MCF 10A (cell line): Measurements from ENCODE around the gene GALNT1. TPM values are rescaled to one million over a fixed set of nuclear protein-coding genes. Genes with fewer than 3 reads are reported as not detected.

ENCODE experiments used
- BruUV-seq: library from RNA; stranded (reverse); fragments of 400-500 nt; replicated peaks from 2 replicates; lab custom pipeline; 2021; lab: Mats Ljungman, UMichigan
- CTCF ChIA-PET: fragments of 300-600 bp; sonication (Branson Sonifier 250); formaldehyde crosslinking; extraction: SDS; loops from one replicate; lab custom pipeline; 2021; ENCODE audit warnings: antibody characterized with exemption, inconsistent platforms; lab: Yijun Ruan, JAX
- POLR2A ChIA-PET: fragments of 300-600, 350-650 bp; sonication (Branson Sonifier 250); formaldehyde crosslinking; extraction: SDS; loops from one replicate; lab custom pipeline; 2020; ENCODE audit warnings: antibody characterized with exemption, inconsistent platforms; lab: Yijun Ruan, JAX
- DNase-seq: peaks from one replicate; pipeline ENCODE4 v3.0.0-alpha.2; 2018; ENCODE audit not compliant: unreplicated experiment
- H3K27ac Mint-ChIP-seq: one replicate; pipeline ENCODE4 v1.8.0; 2022; ENCODE audit warnings: mild to moderate bottlenecking, low read depth, mixed read lengths; ENCODE audit not compliant: unreplicated experiment
- H3K27me3 Mint-ChIP-seq: one replicate; pipeline ENCODE4 v1.8.0; 2022; ENCODE audit warnings: mixed read lengths; ENCODE audit not compliant: insufficient read depth, unreplicated experiment
- H3K36me3 Mint-ChIP-seq: one replicate; pipeline ENCODE4 v1.8.0; 2022; ENCODE audit warnings: mild to moderate bottlenecking, moderate library complexity, mixed read lengths; ENCODE audit not compliant: insufficient read depth, unreplicated experiment
- H3K4me1 Mint-ChIP-seq: one replicate; pipeline ENCODE4 v1.8.0; 2022; ENCODE audit warnings: mixed read lengths; ENCODE audit not compliant: insufficient read depth, unreplicated experiment
- H3K4me3 Mint-ChIP-seq: one replicate; pipeline ENCODE4 v1.8.0; 2022; ENCODE audit warnings: mild to moderate bottlenecking, moderate library complexity, mixed read lengths; ENCODE audit not compliant: unreplicated experiment
- H3K9me3 Mint-ChIP-seq: one replicate; pipeline ENCODE4 v1.8.0; 2022; ENCODE audit warnings: mixed read lengths; ENCODE audit not compliant: unreplicated experiment
- intact Hi-C: fragments of 100-400 bp; cut with micrococcal nuclease; formaldehyde crosslinking; loops from 2 replicates; pipeline ENCODE4 v1.14.1; 2022
- total RNA-seq: library from RNA; stranded (reverse); gene quantifications from 2 replicates; pipeline ENCODE4 v1.2.3, GENCODE V29; 2022
- TF ChIP-seq, protein P1 (sequence below): fragments of 200-600 bp; IDR thresholded peaks from one replicate; pipeline ENCODE4 v1.8.0; 2022; ENCODE audit warnings: antibody characterized with exemption, mild to moderate bottlenecking; ENCODE audit not compliant: unreplicated experiment

Gene GALNT1
- total RNA-seq, 1 experiment from 2014 or later, result 71.0 TPM

DNA sequence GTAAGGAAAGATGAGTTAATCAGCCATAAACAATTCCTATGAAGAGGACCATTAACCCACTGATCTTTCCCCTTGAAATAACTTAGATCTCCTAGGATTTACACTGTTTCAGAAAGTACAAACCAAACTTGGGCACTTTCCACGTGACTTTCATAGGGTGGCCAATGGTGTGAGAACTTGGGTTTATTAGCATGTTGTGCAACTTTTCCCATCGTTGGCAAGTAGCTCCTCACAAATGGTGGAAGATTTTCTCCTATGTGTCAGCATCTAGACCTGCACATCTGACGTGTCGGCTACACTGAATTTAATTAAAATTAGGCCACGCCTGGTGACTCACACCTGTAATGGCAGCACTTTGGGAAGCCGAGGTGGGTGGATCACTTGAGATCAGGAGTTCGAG, 116.3 kb downstream of the GALNT1 start:
- no peak overlapping the region for H3K27ac Mint-ChIP-seq
- DNase-seq, result peak; percentile 13
- CTCF ChIA-PET, result interaction anchor here (0.6 kb wide), 1 partner anchor 161 kb away, joined by 5 read pairs; no protein-coding TSS in a partner anchor

DNA sequence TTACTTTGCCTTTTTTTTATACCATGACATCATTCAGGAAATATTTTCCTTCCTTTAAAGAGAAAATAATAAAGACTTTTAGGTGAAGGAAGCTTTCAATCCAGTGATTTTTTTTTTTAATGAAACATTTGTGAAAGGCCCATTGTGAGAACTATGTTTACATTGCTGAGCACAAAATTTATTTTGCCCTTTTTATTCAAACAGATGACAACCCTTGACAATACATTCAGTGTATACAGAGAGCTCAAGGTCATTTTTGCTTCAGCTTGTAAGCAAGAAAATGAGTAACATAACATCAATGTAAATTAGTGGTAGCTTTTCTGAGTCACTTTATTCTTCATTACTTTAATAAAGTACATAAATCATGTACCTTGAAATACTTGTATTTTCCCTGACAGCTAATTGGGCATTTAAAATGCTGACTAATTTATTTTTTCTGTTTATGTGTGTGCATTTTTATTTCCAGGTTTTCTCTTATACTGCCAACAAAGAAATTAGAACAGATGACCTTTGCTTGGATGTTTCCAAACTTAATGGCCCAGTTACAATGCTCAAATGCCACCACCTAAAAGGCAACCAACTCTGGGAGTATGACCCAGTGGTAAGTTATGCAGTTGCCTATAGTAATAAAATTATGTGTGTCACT, 121.6 kb downstream of the GALNT1 start:
- H3K9me3 Mint-ChIP-seq, result no peaks in the 10 kb centered on the region
- no peak for DNase-seq
- BruUV-seq, result no TSS peak
- no peaks in the 10 kb centered on the region for H3K27me3 Mint-ChIP-seq
- no peak overlapping the region for H3K27ac Mint-ChIP-seq
- no peaks in the 10 kb centered on the region for H3K4me1 Mint-ChIP-seq
- H3K36me3 Mint-ChIP-seq, result peaks cover 37% of the 10 kb centered on the region
- ChIA-PET POLR2A (interaction anchor here (0.5 to 0.8 kb wide), 2 partner anchors 11 to 277 kb away, joined by 3 read pairs; no protein-coding TSS in a partner anchor), CTCF (interaction anchor here (0.6 to 0.9 kb wide), 4 partner anchors 42 to 391 kb away, joined by 3 to 5 read pairs (median 4); no protein-coding TSS in a partner anchor)
- intact Hi-C loops, result no loop called here
- TF ChIP-seq, protein P1, sequence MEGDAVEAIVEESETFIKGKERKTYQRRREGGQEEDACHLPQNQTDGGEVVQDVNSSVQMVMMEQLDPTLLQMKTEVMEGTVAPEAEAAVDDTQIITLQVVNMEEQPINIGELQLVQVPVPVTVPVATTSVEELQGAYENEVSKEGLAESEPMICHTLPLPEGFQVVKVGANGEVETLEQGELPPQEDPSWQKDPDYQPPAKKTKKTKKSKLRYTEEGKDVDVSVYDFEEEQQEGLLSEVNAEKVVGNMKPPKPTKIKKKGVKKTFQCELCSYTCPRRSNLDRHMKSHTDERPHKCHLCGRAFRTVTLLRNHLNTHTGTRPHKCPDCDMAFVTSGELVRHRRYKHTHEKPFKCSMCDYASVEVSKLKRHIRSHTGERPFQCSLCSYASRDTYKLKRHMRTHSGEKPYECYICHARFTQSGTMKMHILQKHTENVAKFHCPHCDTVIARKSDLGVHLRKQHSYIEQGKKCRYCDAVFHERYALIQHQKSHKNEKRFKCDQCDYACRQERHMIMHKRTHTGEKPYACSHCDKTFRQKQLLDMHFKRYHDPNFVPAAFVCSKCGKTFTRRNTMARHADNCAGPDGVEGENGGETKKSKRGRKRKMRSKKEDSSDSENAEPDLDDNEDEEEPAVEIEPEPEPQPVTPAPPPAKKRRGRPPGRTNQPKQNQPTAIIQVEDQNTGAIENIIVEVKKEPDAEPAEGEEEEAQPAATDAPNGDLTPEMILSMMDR, result no peak
- H3K4me3 Mint-ChIP-seq, result no peak overlapping the region

More for the DNA sequence above, 116.3 kb downstream of the GALNT1 start:
- BruUV-seq, result no TSS peak
- Mint-ChIP-seq H3K4me3 (no peak overlapping the region), H3K9me3 (no peaks in the 10 kb centered on the region), H3K27me3 (no peaks in the 10 kb centered on the region), H3K4me1 (no peaks in the 10 kb centered on the region), H3K36me3 (peaks cover 8% of the 10 kb centered on the region)
- POLR2A ChIA-PET, result no interaction called here
- intact Hi-C loops, result no loop called here
- TF ChIP-seq, protein P1, result no peak

DNA sequence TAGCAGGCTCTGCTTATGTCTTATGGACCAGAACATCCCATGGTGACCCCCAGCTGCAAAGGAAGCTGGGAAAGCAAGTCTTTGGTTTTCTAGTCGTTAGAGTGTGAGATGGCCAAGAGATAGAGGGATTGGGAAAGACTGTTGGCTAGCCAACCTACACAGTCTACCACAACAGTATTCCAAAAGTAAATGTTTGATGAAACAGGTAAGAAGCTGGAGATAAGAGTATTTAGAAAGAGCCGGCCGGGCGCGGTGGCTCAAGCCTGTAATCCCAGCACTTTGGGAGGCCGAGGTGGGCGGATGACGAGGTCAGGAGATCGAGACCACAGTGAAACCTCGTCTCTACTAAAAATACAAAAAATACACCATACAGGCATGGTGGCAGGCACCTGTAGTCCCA, 124.4 kb downstream of the GALNT1 start:
- Mint-ChIP-seq H3K9me3 (no peaks in the 10 kb centered on the region), H3K4me1 (no peaks in the 10 kb centered on the region), H3K27me3 (no peaks in the 10 kb centered on the region), H3K36me3 (peaks cover 37% of the 10 kb centered on the region), H3K4me3 (no peak overlapping the region), H3K27ac (peak overlapping the region; percentile 54)
- POLR2A ChIA-PET, result interaction anchor here (0.6 kb wide), 1 partner anchor 305 kb away, joined by 3 read pairs; no protein-coding TSS in a partner anchor
- CTCF ChIA-PET, result interaction anchor here (0.6 to 1.1 kb wide), 2 partner anchors 38 to 298 kb away, joined by 3 to 6 read pairs; no protein-coding TSS in a partner anchor
- intact Hi-C loops, result no loop called here
- BruUV-seq, result no TSS peak
- TF ChIP-seq, protein P1, result no peak
- DNase-seq, result no peak

DNA sequence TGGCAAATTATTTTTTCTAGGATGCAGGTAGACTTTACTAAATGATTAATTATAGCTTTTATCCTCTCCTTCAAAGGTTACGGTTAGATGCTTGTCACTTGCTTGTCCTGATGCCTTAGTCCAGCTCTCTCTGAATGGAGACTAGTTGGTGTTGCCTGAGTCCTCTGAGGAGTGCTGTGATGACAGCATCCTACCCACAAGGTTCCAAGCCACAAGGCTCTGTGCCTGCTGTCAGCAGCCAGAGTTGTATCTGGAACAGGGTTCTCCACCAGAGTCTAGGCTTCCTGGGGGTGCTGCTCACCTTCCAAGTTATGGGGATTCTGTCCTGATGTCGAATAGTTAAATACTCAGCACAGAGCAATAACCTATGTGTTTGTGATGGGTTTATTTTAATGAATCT, 125.7 kb downstream of the GALNT1 start:
- POLR2A ChIA-PET, result no interaction called here
- no TSS peak for BruUV-seq
- Mint-ChIP-seq H3K27ac (no peak overlapping the region), H3K4me3 (no peak overlapping the region), H3K4me1 (no peaks in the 10 kb centered on the region), H3K27me3 (no peaks in the 10 kb centered on the region), H3K9me3 (no peaks in the 10 kb centered on the region), H3K36me3 (peaks cover 39% of the 10 kb centered on the region)
- TF ChIP-seq, protein P1, result no peak
- CTCF ChIA-PET, result no interaction called here
- intact Hi-C loops, result no loop called here
- DNase-seq, result no peak
